ENCODE measurements around the gene FBN2.
"Not testable (repeated sequence)": the region's sequence is repeated elsewhere in the genome, so short reads cannot be mapped to it uniquely, and the experiment has no call there.

The FBN2 gene

GRCh38 chr5:128535251-128535650 lies 2.8 kb downstream of the FBN2 start:
- no peak for DNase-seq

GRCh38 chr5:128534726-128535125 lies 3.3 kb downstream of the FBN2 start:
- DNase-seq, result no peak

DNA sequence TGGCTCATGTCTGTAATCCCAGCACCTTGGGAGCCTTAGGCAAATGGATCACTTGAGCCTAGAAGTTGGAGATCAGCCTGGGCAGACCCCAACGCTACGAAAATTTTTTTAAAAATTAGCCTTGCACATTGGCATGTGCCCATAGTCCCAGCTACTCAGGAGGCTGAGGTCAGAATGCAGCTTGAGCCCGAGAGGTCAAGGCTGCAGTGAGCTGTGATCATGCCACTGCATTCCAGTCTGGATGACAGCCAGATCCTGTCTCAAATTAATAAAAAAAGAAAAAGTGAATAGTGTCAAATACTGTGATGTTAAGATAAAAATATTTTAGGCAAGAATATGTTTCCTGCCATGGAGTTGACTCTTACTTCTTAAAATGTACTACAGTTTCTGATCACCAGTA lies 5.3 kb downstream of the FBN2 start:
- DNase-seq, result no peak

- DNase-seq, result no peak
These were observed 5.9 kb downstream of the FBN2 start for GRCh38 chr5:128532127-128532526.

GRCh38 chr5:128528637-128529255 lies 9.3 kb downstream of the FBN2 start:
- no peak for DNase-seq

DNA sequence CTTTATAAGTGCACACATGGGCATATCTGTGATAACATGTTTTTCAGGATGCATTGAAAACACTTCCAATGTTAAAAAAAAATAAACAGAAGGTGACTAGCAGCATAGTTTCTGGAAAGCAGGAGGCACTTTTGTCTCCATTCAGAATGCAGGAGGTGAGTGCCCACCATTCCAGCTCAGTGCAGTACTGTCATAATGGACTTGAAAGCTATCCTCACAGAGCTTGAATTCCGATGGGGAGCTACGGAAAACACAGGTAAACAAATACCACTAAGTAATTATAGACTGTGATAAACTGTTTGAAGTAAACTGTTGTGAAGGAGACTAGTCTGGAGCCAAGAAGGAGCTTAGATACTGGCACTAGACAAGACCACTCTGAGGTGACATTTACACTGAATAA lies 9.9 kb downstream of the FBN2 start:
- DNase-seq, result no peak

DNA sequence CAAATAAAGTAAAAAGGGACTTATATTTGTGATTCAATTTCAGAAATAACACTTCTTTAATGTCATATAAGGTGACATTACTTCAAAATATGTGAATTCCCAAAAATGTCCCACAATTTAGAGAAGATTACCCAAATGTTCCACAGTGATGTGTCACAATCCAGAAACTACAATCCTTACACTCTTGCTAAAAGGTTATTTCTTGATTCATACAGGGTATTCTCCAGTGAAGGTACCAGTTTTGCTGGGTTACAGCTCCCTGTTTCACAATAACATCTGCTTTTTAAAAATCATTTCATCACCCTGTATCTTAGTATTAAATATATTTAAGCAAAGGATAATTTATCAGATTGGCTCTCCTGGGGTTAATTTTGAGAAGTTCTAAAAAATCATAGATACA lies 11.0 kb downstream of the FBN2 start:
- DNase-seq, result no peak

DNA sequence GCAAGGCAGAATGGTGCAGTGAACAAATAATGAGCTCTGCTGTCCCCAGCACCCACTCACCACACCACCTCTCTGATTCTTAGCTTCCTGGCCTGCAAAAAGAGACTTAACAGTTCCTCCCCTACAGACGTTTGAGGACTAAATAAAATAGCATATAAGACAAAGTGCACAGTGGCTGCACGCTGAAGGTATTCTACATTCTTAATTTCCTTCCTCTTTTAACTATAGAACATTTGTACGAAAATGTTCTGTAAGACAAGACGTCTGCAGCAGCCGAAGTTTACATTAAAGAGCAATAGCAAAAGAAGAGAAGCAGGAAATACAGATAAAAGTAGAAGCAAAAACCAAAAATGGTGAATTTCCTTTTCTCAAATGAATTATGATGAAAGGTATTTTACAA lies 15.7 kb downstream of the FBN2 start:
- no peak for DNase-seq

DNA sequence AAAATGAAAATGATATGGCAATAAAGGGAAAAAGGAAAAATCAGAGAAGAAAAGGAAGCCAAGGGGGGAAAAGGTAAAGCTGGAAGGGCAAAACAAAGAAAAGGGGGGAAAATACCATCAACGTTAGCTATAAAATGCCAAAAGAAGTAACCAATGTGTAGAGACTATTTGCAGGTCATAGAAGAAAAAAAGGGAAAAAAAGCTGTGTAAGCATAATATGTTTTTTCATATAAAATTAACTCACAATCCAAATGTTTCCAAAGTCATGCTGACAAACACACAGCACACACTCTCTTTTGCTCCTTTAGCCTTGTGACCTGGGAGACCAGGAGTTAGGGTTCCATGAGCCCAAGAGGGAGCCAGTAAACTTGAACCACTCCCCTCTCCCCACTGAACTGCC lies 18.2 kb downstream of the FBN2 start:
- DNase-seq, result no peak

DNA sequence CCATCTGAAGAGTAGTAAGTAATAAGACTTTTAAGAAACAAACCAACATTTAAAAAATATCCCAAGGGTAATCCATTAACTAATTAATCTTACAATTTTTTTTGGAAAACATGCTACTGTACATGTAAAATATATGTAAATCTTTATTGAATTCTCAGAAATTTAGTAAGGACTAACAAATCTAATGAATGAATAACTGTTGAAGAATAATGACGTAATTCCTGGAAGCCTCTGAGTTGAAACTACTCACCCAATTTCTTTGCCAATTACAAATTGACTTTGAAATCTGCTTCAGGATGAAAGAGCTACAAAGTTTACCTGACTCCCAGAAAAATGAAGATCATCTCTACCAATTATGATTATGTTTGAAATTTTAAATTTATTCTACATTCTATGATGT lies 21.1 kb downstream of the FBN2 start:
- DNase-seq, result no peak

GRCh38 chr5:128513806-128514205 lies 24.2 kb downstream of the FBN2 start:
- DNase-seq, result no peak

DNA sequence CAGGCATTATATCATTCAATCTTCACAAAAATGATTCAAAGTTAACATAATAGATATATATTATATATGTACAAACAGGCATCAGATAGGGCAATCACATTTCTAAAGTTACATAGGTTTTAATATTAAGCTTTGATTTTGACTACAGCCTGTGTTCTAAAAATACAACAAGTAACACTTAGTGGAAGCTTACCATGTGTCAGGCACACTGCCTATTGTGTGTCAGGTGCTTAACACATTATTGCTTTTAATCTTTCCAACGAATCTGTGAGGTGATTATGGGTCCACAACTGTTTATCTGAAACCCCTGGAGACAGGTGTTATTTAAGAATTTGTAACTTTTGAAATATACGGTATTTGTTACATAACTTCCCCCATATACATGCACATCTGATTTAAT lies 25.2 kb downstream of the FBN2 start:
- DNase-seq, result no peak

DNA sequence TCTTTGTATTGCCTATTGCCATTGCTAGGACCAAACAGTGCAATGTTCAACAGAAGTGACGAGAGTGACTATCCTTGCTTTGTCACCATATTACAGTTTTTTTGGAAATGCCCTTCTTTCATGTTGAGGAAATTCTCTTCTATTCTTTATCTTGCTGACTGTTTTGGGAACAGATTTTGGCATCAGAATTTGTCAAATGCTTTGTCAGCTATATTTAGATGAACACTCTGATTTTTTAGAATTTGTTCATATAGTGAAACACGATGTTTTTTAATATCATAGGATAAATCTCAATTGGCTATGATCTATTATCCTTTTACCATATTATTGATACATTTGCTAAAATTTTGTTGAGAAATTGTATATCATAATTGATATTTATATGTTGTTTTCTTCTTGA lies 31.4 kb downstream of the FBN2 start:
- no peak for DNase-seq

DNA sequence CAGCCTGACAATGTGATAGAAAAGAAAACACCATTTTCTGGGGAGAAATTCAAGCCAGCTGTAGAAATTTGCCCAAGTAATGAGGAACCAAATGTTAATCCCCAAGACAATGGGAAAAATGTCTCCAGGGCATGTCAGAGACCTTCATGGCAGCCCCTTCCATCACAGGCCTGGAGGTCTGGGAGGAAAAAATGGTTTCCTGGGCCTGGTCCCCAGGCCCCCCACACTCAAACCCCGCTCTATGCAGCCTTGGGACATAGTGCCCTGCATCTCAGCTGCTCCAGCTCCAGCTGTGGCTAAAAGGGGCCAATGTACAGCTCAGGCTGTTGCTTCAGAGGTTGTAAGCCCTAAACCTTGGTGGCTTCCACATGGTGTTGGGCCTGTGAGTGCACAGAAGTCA lies 34.3 kb downstream of the FBN2 start:
- DNase-seq, result not testable (repeated sequence)

- no peak for DNase-seq
These were observed 39.1 kb downstream of the FBN2 start for GRCh38 chr5:128498844-128499455.

GRCh38 chr5:128494516-128494915 lies 43.5 kb downstream of the FBN2 start:
- DNase-seq, result no peak

DNA sequence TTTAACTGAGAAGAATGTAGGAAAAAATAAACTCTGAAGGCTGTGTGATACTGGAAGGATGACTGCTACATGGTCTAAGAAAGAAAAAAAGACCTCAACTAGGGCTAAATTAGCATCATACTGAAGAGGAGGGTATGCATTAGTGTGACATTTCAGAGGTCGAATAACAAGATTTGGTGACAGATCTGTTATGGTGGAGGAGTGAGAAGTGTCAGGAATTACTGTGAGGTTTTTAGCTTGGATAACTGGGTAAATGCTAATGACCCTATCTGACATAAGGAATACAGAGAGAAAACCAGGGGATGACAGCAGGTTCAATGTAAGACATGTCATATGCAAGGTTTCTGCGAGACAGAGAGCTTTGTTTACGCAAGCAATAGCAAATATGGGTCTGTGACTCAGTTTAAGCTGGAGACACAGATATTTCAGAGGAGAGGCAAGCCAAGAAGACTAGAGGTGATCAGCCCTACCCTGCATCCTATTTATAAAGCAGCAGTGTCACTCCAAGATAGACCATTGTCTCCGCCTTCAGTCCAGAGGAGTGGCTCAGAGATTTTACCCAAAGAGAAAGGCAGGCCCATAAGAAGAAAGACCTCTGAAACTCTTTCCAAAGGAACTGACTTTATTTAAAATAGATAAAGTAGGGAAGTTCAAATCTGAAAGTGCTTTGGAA lies 44.3 kb downstream of the FBN2 start:
- DNase-seq, result no peak

GRCh38 chr5:128491291-128491690 lies 46.8 kb downstream of the FBN2 start:
- no peak for DNase-seq

GRCh38 chr5:128490761-128491160 lies 47.3 kb downstream of the FBN2 start:
- no peak for DNase-seq

GRCh38 chr5:128487041-128487440 lies 51.0 kb downstream of the FBN2 start:
- DNase-seq, result no peak

DNA sequence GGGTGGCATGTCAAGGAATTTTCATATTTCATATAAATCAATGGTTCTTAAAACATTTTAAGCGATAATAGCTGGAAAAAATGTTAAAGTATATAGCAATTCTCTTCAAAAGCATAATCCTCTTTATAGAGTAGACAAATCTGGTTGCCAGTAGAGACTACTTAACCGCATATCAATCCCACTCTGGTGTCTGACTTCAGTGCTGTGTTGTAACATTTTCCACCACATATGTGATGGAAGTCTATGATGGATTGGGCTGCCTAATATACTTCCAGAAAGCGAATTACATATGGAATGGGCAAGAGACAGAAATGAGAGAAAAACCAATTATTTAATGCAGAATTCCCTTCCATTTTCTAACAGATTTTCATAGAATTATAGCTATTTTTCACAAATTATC lies 54.3 kb downstream of the FBN2 start:
- no peak for DNase-seq

GRCh38 chr5:128480906-128481633 lies 57.0 kb downstream of the FBN2 start:
- no peak for DNase-seq

DNA sequence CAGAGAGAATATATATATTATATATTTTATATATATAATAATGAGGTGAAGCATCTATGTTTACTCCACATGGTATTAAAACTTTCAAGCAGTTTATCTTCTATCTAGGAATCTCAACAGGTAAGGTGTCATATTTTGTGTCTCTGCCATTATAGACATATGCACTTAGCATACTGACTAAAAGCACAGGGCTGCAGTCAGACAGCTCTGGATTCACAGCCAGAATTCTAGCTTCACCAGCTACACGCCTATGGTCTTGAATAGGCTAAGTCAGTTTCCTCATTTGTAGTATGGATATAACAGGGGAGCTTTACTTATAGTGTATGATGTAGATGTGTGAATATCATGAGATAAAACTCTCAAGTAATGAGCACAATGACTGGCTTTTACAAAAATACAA lies 57.9 kb downstream of the FBN2 start:
- DNase-seq, result no peak
